IPS DF 6.9 (cell line): ENCODE measurements around the gene PVR.

Experiments used
- DNase-seq: peaks from one replicate; pipeline ENCODE4 v3.0.0-alpha.2; 2013; ENCODE audit warnings: low read depth, low spot score
- H3K27ac ChIP-seq: one replicate; pipeline ENCODE4 v1.5.1; 2013; ENCODE audit warnings: low read length, control low read depth
- H3K27me3 ChIP-seq: 2 replicates; pipeline ENCODE4 v1.6.1; 2013; ENCODE audit warnings: mild to moderate bottlenecking, low read length; ENCODE audit not compliant: control insufficient read depth, insufficient read depth
- H3K36me3 ChIP-seq: 2 replicates; pipeline ENCODE4 v1.6.1; 2013; ENCODE audit warnings: low read length; ENCODE audit not compliant: control insufficient read depth, insufficient read depth
- H3K4me1 ChIP-seq: 2 replicates; pipeline ENCODE4 v1.6.1; 2013; ENCODE audit warnings: low read length; ENCODE audit not compliant: control insufficient read depth, insufficient read depth
- H3K4me3 ChIP-seq: 2 replicates; pipeline ENCODE4 v1.5.1; 2013; ENCODE audit warnings: mild to moderate bottlenecking, low read length
- H3K9me3 ChIP-seq: 2 replicates; pipeline ENCODE4 v1.6.1; 2013; ENCODE audit warnings: low read length, inconsistent platforms; ENCODE audit not compliant: control insufficient read depth, insufficient read depth
- WGBS: extraction: QIAGEN DNeasy Blood & Tissue Kit; methylation state at CpG from one replicate; pipeline ENCODE4 v1.1.7; 2013; ENCODE audit warnings: mixed read lengths, missing lambda C conversion rate; ENCODE audit not compliant: insufficient read length, insufficient coverage; 5-methylcytosine and 5-hydroxymethylcytosine counted together

The PVR gene

GRCh38 chr19:44643605-44644401, at the start of gene PVR:
Gene PVR, plus strand, starts transcription at chr19:44643910. Its CDS starts 187 bp downstream, at chr19:44644097.
- no CpG with 5 or more reads among the region's 70 CpGs for WGBS
- Histone ChIP-seq H3K4me3 (peak within 1 kb of the TSS; percentile 70), H3K27ac (no peak within 1 kb of the TSS), H3K4me1 (peaks cover 2% of the 10 kb centered on the region; the same call in 1 of the 2 replicates), H3K9me3 (no peaks in the 10 kb centered on the region), H3K36me3 (0 out of 2 replicates have a peak, but pooled peaks cover 8% of the 10 kb centered on the region), H3K27me3 (no peaks in the 10 kb centered on the region)
- DNase-seq = no peak

GRCh38 chr19:44596428-44597130, 47.1 kb upstream of the PVR start:
- H3K36me3 ChIP-seq = no peaks in the 10 kb centered on the region
- H3K9me3 ChIP-seq = no peaks in the 10 kb centered on the region
- no peaks in the 10 kb centered on the region for H3K27me3 ChIP-seq
- H3K27ac ChIP-seq = no peak overlapping the region
- H3K4me3 ChIP-seq = no peak overlapping the region
- WGBS = no CpG with 5 or more reads among the region's 10 CpGs
- H3K4me1 ChIP-seq = peaks cover 5% of the 10 kb centered on the region; the same call in 1 of the 2 replicates
- no peak for DNase-seq

- Histone ChIP-seq H3K36me3 (no peaks in the 10 kb centered on the region), H3K4me3 (no peak overlapping the region), H3K9me3 (no peaks in the 10 kb centered on the region), H3K27ac (no peak overlapping the region), H3K4me1 (peaks cover 5% of the 10 kb centered on the region; the same call in 1 of the 2 replicates), H3K27me3 (no peaks in the 10 kb centered on the region)
- WGBS = 80% methylated on average over 1 of the region's 3 CpGs
- DNase-seq = no peak
Observed at GRCh38 chr19:44597131-44597491, 46.6 kb upstream of the PVR start.

- Histone ChIP-seq H3K27me3 (no peaks in the 10 kb centered on the region), H3K36me3 (no peaks in the 10 kb centered on the region), H3K9me3 (no peaks in the 10 kb centered on the region), H3K27ac (no peak overlapping the region), H3K4me3 (no peak overlapping the region), H3K4me1 (peaks cover 5% of the 10 kb centered on the region; the same call in 1 of the 2 replicates)
- DNase-seq = no peak
Observed at GRCh38 chr19:44598355-44598754, 45.4 kb upstream of the PVR start.

- WGBS = no CpG with 5 or more reads among the region's 3 CpGs
- no peaks in the 10 kb centered on the region for H3K9me3 ChIP-seq
- no peak overlapping the region for H3K27ac ChIP-seq
- no peaks in the 10 kb centered on the region for H3K27me3 ChIP-seq
- H3K4me3 ChIP-seq = no peak overlapping the region
- H3K4me1 ChIP-seq = peaks cover 4% of the 10 kb centered on the region; the same call in 1 of the 2 replicates
- DNase-seq = no peak
- H3K36me3 ChIP-seq = no peaks in the 10 kb centered on the region
Observed at GRCh38 chr19:44598880-44599279, 44.8 kb upstream of the PVR start.

- Histone ChIP-seq H3K27me3 (no peaks in the 10 kb centered on the region), H3K9me3 (no peaks in the 10 kb centered on the region), H3K36me3 (no peaks in the 10 kb centered on the region), H3K27ac (no peak overlapping the region), H3K4me1 (peaks cover 2% of the 10 kb centered on the region; the same call in 1 of the 2 replicates), H3K4me3 (no peak overlapping the region)
- no peak for DNase-seq
- no CpG with 5 or more reads among the region's 4 CpGs for WGBS
Observed at GRCh38 chr19:44600466-44600865, 43.2 kb upstream of the PVR start.

GRCh38 chr19:44602081-44602480, 41.6 kb upstream of the PVR start:
- Histone ChIP-seq H3K27ac (no peak overlapping the region), H3K4me3 (no peak overlapping the region), H3K4me1 (peaks cover 2% of the 10 kb centered on the region; the same call in 1 of the 2 replicates), H3K9me3 (no peaks in the 10 kb centered on the region), H3K36me3 (no peaks in the 10 kb centered on the region), H3K27me3 (no peaks in the 10 kb centered on the region)
- DNase-seq = no peak
- WGBS = no CpG with 5 or more reads among the region's 6 CpGs

- no peaks in the 10 kb centered on the region for H3K9me3 ChIP-seq
- H3K27ac ChIP-seq = no peak overlapping the region
- H3K36me3 ChIP-seq = no peaks in the 10 kb centered on the region
- H3K4me1 ChIP-seq = peaks cover 2% of the 10 kb centered on the region; the same call in 1 of the 2 replicates
- H3K4me3 ChIP-seq = no peak overlapping the region
- no CpG with 5 or more reads among the region's 8 CpGs for WGBS
- DNase-seq = no peak
- no peaks in the 10 kb centered on the region for H3K27me3 ChIP-seq
Observed at GRCh38 chr19:44603201-44603945, 40.3 kb upstream of the PVR start.

GRCh38 chr19:44604241-44604640, 39.5 kb upstream of the PVR start:
- no CpG with 5 or more reads among the region's 6 CpGs for WGBS
- H3K4me3 ChIP-seq = no peak overlapping the region
- no peaks in the 10 kb centered on the region for H3K27me3 ChIP-seq
- no peaks in the 10 kb centered on the region for H3K36me3 ChIP-seq
- DNase-seq = no peak
- H3K27ac ChIP-seq = no peak overlapping the region
- no peaks in the 10 kb centered on the region for H3K9me3 ChIP-seq
- H3K4me1 ChIP-seq = peaks cover 2% of the 10 kb centered on the region; the same call in 1 of the 2 replicates

- DNase-seq = no peak
- WGBS = no CpG with 5 or more reads among the region's 1 CpG
- no peak overlapping the region for H3K4me3 ChIP-seq
- H3K9me3 ChIP-seq = no peaks in the 10 kb centered on the region
- peaks cover 2% of the 10 kb centered on the region; the same call in 1 of the 2 replicates for H3K4me1 ChIP-seq
- no peaks in the 10 kb centered on the region for H3K27me3 ChIP-seq
- no peak overlapping the region for H3K27ac ChIP-seq
- no peaks in the 10 kb centered on the region for H3K36me3 ChIP-seq
Observed at GRCh38 chr19:44605547-44605946, 38.2 kb upstream of the PVR start.
